ENCODE results near the gene ACOX3. TPM values are rescaled to one million over a fixed set of nuclear protein-coding genes. Genes with fewer than 3 reads are reported as not detected.
"Not testable (repeated sequence)": the region's sequence is repeated elsewhere in the genome, so short reads cannot be mapped to it uniquely, and the experiment has no call there.

ACOX3 gene
- polyA plus RNA-seq, 6 donors from 2014 or later, result 10.1 to 17.1 (median 14.7) TPM

DNA sequence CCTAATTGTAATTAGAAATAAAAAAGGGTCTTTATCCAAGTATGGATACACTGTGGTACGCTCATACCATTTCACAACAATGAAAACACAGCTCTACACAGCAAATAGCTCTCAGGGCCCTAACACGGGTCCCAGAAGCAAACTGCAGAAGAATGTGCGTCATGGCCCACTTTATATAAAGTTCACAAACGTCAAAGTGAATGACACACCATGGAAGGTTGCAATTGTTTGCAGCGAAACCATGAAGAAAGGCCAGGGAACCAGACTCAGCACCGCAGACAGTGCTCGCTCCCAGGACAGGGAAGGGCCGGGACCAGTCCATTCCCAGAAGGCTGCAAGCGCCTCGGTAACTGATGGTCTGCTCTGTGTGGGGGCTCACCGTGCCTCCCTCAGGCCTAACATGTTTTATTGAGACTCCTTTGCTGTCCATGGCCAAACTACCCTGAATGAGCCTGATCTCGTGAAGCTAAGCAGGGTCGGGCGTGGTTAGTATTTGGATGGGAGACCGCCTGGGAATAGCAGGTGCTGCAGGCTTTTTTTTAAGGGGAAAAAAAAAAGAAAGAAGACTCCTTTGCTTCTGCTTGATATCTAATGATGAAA, 47.8 kb downstream of the ACOX3 start:
- no peak for DNase-seq
- Mint-ChIP-seq H3K27ac (peak overlapping the region in 1 of 6 donors; percentile 44), H3K9me3 (peaks cover 0 to 1% (median 0%) of the 10 kb centered on the region in 7 donors), H3K27me3 (no peaks in the 10 kb centered on the region), H3K4me1 (no peaks in the 10 kb centered on the region), H3K36me3 (peaks cover 8 to 18% of the 10 kb centered on the region in 2 donors), H3K4me3 (no peak overlapping the region)
- no peak for ATAC-seq (ENCODE audit: low read depth in 2 of 2)

DNA sequence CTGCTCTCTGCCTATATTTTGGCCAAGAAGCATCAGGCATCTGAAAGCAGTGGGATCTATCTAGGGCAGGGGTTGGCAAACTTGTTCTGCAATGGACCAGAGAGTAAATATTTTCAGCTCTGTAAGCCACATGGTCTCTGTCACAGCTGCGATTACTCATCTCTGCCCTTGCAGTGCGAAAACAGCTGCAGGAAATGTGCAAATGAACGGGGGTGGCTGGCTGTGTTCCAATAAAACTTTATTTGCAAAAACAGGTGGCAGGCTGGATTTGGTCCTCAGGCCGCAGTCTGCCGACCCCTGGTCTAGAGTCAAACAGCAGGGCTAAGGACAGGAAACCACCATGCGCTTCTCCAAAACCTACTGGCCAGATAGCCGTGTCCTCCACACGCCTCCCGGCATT, 48.6 kb downstream of the ACOX3 start:
- Mint-ChIP-seq H3K4me3 (no peak overlapping the region), H3K4me1 (no peaks in the 10 kb centered on the region), H3K27ac (no peak overlapping the region), H3K9me3 (peaks cover 0 to 1% (median 0%) of the 10 kb centered on the region in 7 donors), H3K27me3 (no peaks in the 10 kb centered on the region), H3K36me3 (peaks cover 8 to 18% of the 10 kb centered on the region in 2 donors)
- DNase-seq, result no peak
- ATAC-seq (ENCODE audit: low read depth in 2 of 2), result no peak

DNA sequence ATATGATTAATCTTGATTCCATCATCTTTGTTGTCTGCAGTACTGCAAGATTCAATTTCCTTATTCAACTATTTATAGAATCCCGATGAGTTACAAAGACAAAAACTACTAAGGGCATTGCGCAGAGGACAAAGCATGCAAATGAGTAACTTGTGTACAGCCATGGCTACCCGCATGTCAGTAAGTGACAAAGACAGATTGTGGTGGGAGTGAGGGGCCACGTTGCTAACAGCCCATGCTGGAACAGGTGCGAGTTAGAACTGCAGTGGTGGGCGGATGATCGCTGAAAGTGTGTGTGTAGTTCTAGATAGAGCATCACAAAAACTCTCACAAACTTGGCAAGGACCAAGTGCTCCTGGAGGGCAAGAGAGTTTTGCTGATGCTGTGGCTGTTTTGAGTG, 49.5 kb downstream of the ACOX3 start:
- DNase-seq, result no peak
- Mint-ChIP-seq H3K4me3 (no peak overlapping the region), H3K27me3 (no peaks in the 10 kb centered on the region), H3K9me3 (peaks cover 0 to 1% (median 0%) of the 10 kb centered on the region in 7 donors), H3K27ac (peak overlapping the region in 1 of 6 donors; percentile 3), H3K36me3 (peaks cover 8 to 18% of the 10 kb centered on the region in 2 donors), H3K4me1 (no peaks in the 10 kb centered on the region)
- no peak for ATAC-seq (ENCODE audit: low read depth in 2 of 2)

DNA sequence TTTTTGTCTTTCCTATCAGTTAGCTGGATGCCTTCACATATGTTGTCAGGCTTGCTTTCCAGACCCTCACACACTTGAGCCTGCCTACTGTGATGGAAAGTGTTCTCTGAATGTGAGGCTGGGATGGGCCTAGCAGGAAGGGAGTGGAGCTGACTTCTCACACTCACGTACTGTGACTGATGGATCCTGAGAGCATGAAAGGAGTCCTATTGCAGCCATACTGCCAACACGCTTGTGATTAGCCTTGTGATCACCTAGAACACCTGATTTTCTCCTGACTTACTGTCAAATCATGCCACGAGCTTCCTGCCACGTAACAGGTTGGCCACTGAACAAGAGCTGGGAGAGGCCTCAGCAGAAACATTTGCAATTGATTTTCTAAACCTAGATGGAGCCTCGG, 49.9 kb downstream of the ACOX3 start:
- H3K4me3 Mint-ChIP-seq, result no peak overlapping the region
- peaks cover 8 to 18% of the 10 kb centered on the region in 2 donors for H3K36me3 Mint-ChIP-seq
- DNase-seq (no peak), ATAC-seq (ENCODE audit: low read depth in 2 of 2) (no peak)
- H3K4me1 Mint-ChIP-seq, result no peaks in the 10 kb centered on the region
- no peak overlapping the region for H3K27ac Mint-ChIP-seq
- no peaks in the 10 kb centered on the region for H3K27me3 Mint-ChIP-seq
- H3K9me3 Mint-ChIP-seq, result peaks cover 0 to 1% (median 0%) of the 10 kb centered on the region in 7 donors

DNA sequence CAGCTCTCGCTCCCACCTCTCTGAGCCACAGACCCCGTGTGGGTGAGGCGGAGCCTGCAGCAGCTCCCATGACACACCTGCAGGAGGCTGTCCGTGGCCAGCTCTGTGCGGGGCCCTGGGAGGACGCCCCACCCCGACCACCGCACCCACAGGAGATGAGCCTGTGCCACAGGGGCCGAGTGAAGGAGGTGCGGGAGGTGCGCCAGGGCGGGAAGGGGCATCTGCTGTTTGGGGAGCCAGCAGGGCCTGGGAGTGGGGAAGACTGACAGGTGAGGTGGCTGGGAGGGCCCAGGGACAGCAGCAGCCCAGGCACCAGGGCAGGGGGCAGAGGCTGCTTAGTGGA, 52.0 kb downstream of the ACOX3 start:
- no peak for ATAC-seq (ENCODE audit: low read depth in 2 of 2)
- peaks cover 0 to 4% (median 0%) of the 10 kb centered on the region in 3 donors for H3K4me1 Mint-ChIP-seq
- peaks cover 4 to 22% of the 10 kb centered on the region in 2 donors for H3K36me3 Mint-ChIP-seq

DNA sequence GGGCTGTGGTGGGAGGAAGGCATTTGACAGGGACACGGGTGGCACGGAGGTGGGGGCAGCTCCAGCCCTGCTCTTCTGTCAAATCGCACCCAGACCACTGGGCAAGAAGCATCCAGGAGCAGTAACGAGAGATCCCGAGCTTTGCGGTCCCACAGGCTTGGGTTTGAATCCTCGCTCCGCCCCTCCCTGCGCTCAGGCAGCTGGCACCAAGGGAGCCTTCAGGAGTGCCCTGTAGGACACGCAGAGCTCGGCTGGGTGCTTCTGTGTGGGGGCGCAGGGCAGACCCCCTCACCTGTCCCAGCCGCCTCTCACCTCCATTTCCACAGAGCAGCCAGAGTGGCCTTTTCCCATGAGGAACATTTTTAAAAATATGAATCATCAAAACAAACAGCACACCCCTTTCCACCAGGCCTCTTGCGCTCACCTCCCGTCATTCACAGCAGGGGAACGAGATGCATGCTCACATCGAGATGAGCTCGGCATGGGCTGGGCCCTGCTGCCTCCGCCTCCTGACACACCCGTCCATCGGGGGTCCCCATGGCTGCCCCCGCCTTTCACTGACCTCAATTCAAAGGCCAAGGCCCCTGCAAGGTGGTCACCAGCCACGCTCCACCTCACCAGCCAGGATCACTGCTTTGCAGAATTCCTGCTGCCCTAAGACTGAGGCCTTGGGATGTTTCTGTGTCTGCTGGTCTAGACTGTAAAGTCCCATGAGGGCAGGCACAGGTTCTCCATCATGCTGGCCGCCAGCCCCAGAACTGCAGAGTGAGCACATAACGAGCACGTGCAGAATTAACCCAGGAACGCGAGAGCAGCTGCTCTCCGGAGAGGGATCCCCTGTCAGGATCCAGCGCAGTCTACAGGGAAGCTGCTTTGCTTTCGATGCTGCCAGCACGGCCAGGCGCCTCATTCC, 52.7 kb downstream of the ACOX3 start:
- Mint-ChIP-seq H3K36me3 (peaks cover 4 to 22% of the 10 kb centered on the region in 2 donors), H3K9me3 (peaks cover 0 to 1% (median 0%) of the 10 kb centered on the region in 7 donors), H3K4me1 (peaks cover 0 to 4% (median 0%) of the 10 kb centered on the region in 3 donors), H3K4me3 (peak overlapping the region in 1 of 8 donors; percentile 70), H3K27me3 (no peaks in the 10 kb centered on the region), H3K27ac (no peak overlapping the region)
- no peak for DNase-seq
- no peak for ATAC-seq (ENCODE audit: low read depth in 2 of 2)

More for the DNA sequence above, 52.0 kb downstream of the ACOX3 start:
- no peak for DNase-seq
- Mint-ChIP-seq H3K4me3 (no peak overlapping the region), H3K9me3 (peaks cover 0 to 1% (median 0%) of the 10 kb centered on the region in 7 donors), H3K27me3 (no peaks in the 10 kb centered on the region), H3K27ac (no peak overlapping the region)

DNA sequence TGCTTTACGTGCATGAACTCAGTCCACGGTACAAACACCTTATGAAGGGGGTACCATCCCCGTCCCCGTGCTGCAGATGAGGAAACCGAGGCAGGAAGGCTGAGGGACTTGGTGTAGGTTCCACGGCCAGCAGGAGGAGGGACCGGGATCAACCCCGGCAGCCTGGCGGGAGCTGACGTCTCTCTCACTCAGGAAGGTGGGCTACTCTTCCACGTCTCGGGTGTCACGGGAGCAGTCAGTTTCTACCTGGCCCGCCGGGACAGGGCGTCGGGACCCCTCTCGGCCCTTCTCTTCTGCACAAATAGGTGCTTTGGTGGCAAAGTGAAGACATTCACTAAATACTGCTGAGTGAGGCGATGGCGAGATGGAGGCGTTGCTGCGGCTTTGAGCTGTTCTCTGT, 53.3 kb downstream of the ACOX3 start:
- H3K4me1 Mint-ChIP-seq, result peaks cover 0 to 4% (median 0%) of the 10 kb centered on the region in 3 donors
- DNase-seq, result no peak
- H3K36me3 Mint-ChIP-seq, result peaks cover 2 to 22% of the 10 kb centered on the region in 2 donors
- H3K27me3 Mint-ChIP-seq, result no peaks in the 10 kb centered on the region
- H3K27ac Mint-ChIP-seq, result no peak overlapping the region
- H3K4me3 Mint-ChIP-seq, result no peak overlapping the region
- ATAC-seq (ENCODE audit: low read depth in 2 of 2), result no peak
- H3K9me3 Mint-ChIP-seq, result peaks cover 0 to 1% (median 0%) of the 10 kb centered on the region in 7 donors

DNA sequence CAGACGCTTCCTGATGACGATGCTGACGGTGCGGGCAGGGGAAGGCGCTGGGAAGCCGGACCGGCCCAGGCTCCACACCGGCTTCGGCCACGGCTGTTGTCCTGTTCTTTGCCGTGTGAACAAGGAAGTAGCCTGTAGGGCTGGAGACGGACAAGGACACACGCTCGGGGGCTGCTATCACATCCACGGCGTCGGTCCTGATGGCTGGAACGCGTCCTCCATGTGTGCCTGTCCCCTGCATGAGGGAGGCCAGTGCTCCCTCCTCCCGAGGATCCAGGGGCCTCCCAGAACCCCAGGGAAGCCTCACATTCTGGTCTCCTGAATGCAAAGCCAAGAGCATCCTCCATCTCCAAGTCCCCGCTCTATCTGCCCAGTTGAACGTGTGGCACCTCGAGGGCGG, 53.8 kb downstream of the ACOX3 start:
- DNase-seq (no peak), ATAC-seq (ENCODE audit: low read depth in 2 of 2) (no peak)
- H3K36me3 Mint-ChIP-seq, result peaks cover 0 to 22% of the 10 kb centered on the region in 2 donors
- peaks cover 0 to 4% (median 0%) of the 10 kb centered on the region in 3 donors for H3K4me1 Mint-ChIP-seq
- H3K4me3 Mint-ChIP-seq, result no peak overlapping the region
- H3K27me3 Mint-ChIP-seq, result no peaks in the 10 kb centered on the region
- peaks cover 0 to 1% (median 0%) of the 10 kb centered on the region in 7 donors for H3K9me3 Mint-ChIP-seq
- H3K27ac Mint-ChIP-seq, result no peak overlapping the region

DNA sequence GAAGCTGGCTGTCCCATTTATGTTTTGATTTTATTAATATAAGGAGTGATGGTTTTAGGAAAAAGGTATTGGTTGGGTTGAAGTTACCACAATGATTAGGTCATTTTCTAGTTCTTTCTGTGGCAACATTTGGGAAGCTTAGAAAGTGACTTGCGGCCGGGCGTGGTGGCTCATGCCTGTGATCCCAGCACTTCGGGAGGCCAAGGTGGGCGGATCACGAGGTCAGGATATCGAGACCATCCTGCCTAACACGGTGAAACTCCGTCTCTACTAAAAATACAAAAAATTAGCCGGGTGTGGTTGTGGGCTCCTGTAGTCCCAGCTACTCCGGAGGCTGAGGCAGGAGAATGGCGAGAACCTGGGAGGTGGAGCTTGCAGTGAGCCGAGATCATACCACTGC, 54.4 kb downstream of the ACOX3 start:
- not testable (repeated sequence) for H3K4me1 Mint-ChIP-seq; H3K27me3 Mint-ChIP-seq; ATAC-seq (ENCODE audit: low read depth in 2 of 2)

DNA sequence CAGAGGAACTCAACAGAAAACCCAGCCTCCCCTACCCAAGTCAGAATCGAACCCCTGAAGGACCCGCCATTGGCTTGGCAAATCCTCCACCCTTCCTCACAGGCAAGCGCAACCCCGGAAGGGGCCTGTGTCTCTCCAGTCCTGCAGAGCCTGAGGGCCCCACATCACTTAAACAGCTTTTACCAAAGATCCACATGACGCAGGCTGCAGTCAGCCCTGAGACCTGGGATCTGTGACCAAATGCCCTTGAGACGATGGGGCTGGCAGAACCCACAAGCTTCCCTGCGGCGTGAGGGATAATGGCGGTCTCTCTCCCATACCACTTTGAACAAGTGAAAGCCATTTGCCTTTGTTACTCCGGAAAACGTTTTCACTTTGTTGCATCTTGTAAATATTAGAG, 54.9 kb downstream of the ACOX3 start:
- Mint-ChIP-seq H3K9me3 (no peaks in the 10 kb centered on the region), H3K27me3 (no peaks in the 10 kb centered on the region), H3K4me1 (peaks cover 0 to 4% (median 0%) of the 10 kb centered on the region in 3 donors), H3K27ac (no peak overlapping the region), H3K36me3 (peaks cover 0 to 14% of the 10 kb centered on the region in 2 donors), H3K4me3 (no peak overlapping the region)
- no peak for ATAC-seq (ENCODE audit: low read depth in 2 of 2)
- DNase-seq, result no peak

More for the DNA sequence above, 54.4 kb downstream of the ACOX3 start:
- H3K4me3 Mint-ChIP-seq, H3K27ac Mint-ChIP-seq, H3K9me3 Mint-ChIP-seq, DNase-seq: not testable (repeated sequence)
- peaks cover 0 to 19% of the 10 kb centered on the region in 2 donors for H3K36me3 Mint-ChIP-seq

DNA sequence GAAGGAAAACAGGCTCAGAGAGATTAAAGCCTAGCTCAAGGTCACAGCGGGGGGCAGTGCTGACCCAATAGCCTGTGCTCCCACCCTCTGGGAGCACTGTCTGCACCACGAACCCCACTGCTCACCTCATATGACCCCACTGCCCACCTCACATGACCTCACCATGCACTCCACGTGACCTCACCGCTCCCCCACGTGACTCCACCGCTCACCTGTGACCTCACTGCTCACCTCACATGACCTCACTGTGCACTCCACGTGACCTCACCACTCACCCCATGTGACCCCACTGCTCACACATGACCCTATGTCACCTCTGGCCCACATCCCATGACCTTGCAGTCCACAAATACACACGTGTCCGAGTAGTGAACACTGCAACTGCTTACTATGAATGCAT, 55.4 kb downstream of the ACOX3 start:
- peak overlapping the region in 1 of 6 donors; percentile 39 for H3K27ac Mint-ChIP-seq
- ATAC-seq (ENCODE audit: low read depth in 2 of 2) (no peak), DNase-seq (no peak)
- H3K9me3 Mint-ChIP-seq, result no peaks in the 10 kb centered on the region
- no peak overlapping the region for H3K4me3 Mint-ChIP-seq
- H3K27me3 Mint-ChIP-seq, result no peaks in the 10 kb centered on the region
- peaks cover 0 to 11% of the 10 kb centered on the region in 2 donors for H3K36me3 Mint-ChIP-seq
- H3K4me1 Mint-ChIP-seq, result peaks cover 0 to 4% (median 0%) of the 10 kb centered on the region in 3 donors

DNA sequence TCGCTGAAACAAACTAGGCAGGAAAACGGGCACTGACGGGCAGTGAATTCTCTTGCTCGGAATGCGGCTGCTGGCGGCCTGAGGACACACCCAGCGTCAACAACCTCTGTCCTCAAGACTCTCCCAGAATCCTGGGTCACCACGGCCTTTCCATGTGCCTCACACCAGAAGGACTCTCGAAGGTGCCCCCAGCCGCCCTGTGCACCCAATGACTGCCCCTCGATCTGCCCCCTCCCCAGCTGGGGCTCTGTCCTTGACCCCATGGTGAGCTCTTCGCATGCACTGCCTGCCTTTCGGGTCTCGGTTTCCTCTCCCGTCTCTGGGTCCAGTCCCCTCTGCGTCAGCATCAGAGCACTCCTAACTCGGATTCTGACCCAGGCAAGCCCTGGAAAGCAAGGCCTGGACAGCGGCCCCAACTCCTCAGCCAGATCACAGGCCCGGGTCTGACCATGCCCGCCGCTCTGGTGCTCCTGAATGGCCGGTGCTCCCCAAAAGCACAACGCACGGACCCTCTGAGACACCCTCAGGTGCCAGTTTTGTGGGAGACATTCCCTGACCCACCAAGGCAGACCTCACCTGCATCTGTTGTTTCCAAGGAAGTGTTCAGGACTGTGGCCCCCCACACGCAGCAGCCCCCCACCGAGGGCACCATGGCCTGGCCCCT, 56.0 kb downstream of the ACOX3 start:
- peaks cover 0 to 11% of the 10 kb centered on the region in 2 donors for H3K36me3 Mint-ChIP-seq
- H3K27me3 Mint-ChIP-seq, result no peaks in the 10 kb centered on the region

DNA sequence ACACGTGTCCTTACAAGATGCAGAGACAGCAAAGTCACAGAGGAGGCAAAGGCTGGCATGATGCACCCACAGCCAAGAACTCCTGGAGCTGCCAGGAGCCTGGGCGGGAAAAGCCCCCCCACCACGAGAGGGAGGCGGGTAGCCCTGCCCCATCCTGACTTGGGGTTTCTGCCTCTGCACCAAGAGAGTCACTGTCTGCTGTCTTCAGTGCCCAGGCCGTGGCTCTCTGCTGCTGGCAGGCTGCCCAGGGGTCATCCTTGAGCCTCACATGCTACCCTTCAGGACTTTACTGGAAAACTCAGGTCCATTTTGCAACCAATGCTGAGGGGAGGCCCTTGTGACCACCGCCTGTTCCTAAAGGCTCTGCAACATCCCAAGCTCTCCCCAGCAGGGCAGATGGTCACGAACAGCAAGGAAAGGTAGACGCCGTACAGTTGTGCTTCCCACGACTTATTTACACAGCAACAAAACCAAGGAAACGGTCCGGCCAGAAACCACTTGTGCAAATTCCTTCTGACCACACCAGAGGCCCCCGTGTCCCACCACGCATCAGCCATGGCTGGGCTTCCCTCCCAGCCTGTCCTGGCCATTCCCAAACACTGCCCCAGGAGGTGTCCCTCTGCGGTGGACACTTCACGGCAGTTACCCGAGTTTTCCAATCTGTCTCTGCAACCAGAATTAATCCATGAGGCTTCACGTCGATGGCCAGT, 56.9 kb downstream of the ACOX3 start:
- Mint-ChIP-seq H3K4me1 (peaks cover 0 to 4% (median 0%) of the 10 kb centered on the region in 3 donors), H3K27ac (no peak overlapping the region), H3K9me3 (no peaks in the 10 kb centered on the region), H3K4me3 (no peak overlapping the region), H3K27me3 (no peaks in the 10 kb centered on the region), H3K36me3 (peaks cover 0 to 11% of the 10 kb centered on the region in 2 donors)
- no peak for ATAC-seq (ENCODE audit: low read depth in 2 of 2)
- DNase-seq, result no peak

More for the DNA sequence above, 56.0 kb downstream of the ACOX3 start:
- Mint-ChIP-seq H3K27ac (no peak overlapping the region), H3K4me3 (peak overlapping the region in 1 of 8 donors; percentile 72), H3K4me1 (peaks cover 0 to 4% (median 0%) of the 10 kb centered on the region in 3 donors), H3K9me3 (no peaks in the 10 kb centered on the region)
- DNase-seq (no peak), ATAC-seq (ENCODE audit: low read depth in 2 of 2) (no peak)
